Kidney epithelial cell (primary cell): ENCODE measurements around the gene ASAP2. TPM values are rescaled to one million over a fixed set of nuclear protein-coding genes. Genes with fewer than 3 reads are reported as not detected.
"Not testable (repeated sequence)": the region's sequence is repeated elsewhere in the genome, so short reads cannot be mapped to it uniquely, and the experiment has no call there.

Experiments used
- DNase-seq: peaks from one replicate; pipeline ENCODE4 v3.0.0-alpha.2; 2010; ENCODE audit warnings: low read depth
- H3K27me3 ChIP-seq: 2 replicates; pipeline ENCODE4 v1.6.0; 2011; ENCODE audit warnings: low read length; ENCODE audit not compliant: control insufficient read depth, insufficient read depth
- H3K36me3 ChIP-seq: 2 replicates; pipeline ENCODE4 v1.5.1; 2011; ENCODE audit warnings: low read length; ENCODE audit not compliant: control insufficient read depth, insufficient read depth
- H3K4me3 ChIP-seq: 2 replicates; pipeline ENCODE4 v1.5.1; 2011; ENCODE audit warnings: low read depth, mild to moderate bottlenecking, control low read depth, low read length
- total RNA-seq: library from RNA; depleted of rRNA; stranded (reverse); fragments of >200 nt; gene quantifications from 2 replicates; pipeline ENCODE4 v1.2.3, GENCODE V29; 2015
- TF ChIP-seq, protein P1 (sequence below): IDR thresholded peaks from 2 replicates; pipeline ENCODE4 v1.5.1; 2011; ENCODE audit warnings: mild to moderate bottlenecking, moderate library complexity, low read length, control low read depth, inconsistent platforms; ENCODE audit not compliant: insufficient read depth, poor library complexity, severe bottlenecking

Gene ASAP2
- total RNA-seq, 1 donor from 2014 or later = 42.2 TPM

DNA sequence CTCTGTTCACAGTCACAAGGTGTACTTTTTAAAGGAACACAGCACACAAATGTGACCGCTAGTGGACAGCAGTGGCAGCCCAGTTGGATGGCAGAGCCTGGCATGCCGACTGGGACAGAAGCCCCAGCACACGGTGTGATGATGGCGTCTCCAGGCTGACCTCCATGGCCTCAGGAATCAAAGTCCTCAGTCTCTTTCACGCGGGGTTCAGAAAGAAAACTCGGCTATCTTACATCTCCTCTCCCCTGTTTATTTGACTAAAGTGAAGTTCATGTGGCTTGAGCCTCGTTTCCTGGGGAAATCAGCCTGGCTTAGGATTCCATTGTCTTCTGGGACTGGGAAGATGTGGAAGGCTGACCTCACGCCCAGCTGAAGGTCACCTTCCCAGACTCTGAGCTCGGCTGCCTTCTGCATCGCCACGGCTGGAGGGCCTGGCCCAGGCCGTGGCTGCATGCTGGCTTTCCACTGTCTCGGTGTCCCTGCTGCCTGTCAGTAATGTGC, 56.1 kb downstream of the ASAP2 start:
- no peaks in the 10 kb centered on the region for H3K27me3 ChIP-seq
- TF ChIP-seq, protein P1, sequence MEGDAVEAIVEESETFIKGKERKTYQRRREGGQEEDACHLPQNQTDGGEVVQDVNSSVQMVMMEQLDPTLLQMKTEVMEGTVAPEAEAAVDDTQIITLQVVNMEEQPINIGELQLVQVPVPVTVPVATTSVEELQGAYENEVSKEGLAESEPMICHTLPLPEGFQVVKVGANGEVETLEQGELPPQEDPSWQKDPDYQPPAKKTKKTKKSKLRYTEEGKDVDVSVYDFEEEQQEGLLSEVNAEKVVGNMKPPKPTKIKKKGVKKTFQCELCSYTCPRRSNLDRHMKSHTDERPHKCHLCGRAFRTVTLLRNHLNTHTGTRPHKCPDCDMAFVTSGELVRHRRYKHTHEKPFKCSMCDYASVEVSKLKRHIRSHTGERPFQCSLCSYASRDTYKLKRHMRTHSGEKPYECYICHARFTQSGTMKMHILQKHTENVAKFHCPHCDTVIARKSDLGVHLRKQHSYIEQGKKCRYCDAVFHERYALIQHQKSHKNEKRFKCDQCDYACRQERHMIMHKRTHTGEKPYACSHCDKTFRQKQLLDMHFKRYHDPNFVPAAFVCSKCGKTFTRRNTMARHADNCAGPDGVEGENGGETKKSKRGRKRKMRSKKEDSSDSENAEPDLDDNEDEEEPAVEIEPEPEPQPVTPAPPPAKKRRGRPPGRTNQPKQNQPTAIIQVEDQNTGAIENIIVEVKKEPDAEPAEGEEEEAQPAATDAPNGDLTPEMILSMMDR = no peak
- no peak for DNase-seq
- no peaks in the 10 kb centered on the region for H3K36me3 ChIP-seq
- no peak overlapping the region for H3K4me3 ChIP-seq

DNA sequence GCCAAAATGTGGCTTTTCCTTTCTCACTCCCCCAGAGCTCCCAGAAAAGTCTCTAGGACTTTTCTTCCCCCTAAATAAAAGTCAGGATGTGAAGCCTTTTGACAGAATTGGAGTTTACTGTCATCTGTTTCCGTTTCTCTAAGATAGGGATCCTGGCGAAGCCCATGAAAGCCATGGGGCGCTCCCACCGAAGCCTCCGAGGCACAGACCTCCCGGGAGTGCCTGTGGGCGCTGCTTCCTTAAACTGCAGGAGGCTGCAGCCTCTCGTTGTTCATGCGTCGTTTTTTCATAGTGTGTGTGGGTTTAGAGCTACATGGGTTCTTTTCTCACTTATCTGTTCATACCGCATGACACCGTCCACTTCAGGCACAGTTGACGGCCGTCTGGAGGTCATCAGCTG, 56.8 kb downstream of the ASAP2 start:
- Histone ChIP-seq H3K36me3 (no peaks in the 10 kb centered on the region), H3K4me3 (no peak overlapping the region), H3K27me3 (no peaks in the 10 kb centered on the region)
- TF ChIP-seq, protein P1 = no peak
- no peak for DNase-seq

DNA sequence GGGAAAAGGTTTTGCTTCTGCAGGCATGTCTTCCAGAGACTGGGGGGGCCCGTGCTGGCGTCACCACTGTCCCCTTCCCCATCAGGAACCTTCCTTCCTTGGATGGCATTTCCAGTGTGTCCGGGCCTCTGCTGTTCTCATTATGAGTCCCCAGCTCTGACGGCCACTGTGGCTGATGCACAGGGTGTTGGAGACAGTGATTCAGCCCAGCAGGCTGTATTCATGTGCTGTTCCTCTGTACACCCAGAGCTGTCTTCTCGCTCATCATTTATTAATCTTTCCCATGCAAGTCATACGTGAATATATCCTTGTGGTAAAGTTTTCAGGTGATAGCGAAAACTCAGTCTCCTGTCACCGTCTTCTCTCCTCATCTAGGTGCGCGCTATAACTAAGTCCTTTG, 57.7 kb downstream of the ASAP2 start:
- Histone ChIP-seq H3K36me3 (no peaks in the 10 kb centered on the region), H3K4me3 (no peak overlapping the region), H3K27me3 (no peaks in the 10 kb centered on the region)
- DNase-seq = no peak
- TF ChIP-seq, protein P1 = no peak

DNA sequence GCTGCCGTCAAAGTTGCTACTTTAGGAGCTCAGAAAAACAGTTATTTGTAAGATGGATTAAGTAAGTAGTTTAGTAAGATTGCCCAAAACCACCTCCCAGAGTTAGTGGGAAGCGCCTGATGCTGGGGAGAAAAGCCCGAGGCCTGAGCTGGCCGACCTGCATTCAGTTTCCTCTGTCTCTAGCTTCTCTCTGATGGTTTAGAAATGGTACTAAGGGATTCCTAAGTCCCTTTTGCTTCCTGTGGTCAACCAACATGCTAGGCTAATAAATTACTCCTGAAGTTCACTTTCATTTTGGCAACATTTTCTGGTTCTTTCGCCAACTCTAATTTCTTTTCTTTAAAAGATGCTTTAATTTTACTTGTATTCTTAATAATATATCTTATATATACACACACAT, 60.1 kb downstream of the ASAP2 start:
- no peak for DNase-seq
- Histone ChIP-seq H3K4me3 (no peak overlapping the region), H3K27me3 (no peaks in the 10 kb centered on the region), H3K36me3 (no peaks in the 10 kb centered on the region)
- TF ChIP-seq, protein P1 = no peak

DNA sequence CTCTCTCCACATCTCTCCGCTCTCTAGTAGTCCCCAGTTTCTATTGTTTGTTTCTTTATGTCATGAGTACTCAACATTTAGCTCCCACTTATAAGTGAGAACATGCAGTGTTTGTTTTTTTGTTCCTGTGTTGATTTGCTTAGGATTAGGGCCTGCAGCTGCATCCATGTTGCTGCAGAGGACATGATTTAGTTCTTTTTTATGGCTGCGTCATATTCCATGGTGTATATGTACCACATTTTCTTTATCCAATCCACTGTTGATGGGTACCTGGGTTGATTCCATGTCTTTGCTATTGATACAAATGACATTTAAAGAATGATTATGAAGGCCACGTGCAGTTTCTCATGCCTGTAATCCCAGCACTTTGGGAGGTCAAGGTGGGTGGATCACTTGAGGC, 60.7 kb downstream of the ASAP2 start:
- not testable (repeated sequence) for H3K36me3 ChIP-seq, DNase-seq, H3K4me3 ChIP-seq, H3K27me3 ChIP-seq

DNA sequence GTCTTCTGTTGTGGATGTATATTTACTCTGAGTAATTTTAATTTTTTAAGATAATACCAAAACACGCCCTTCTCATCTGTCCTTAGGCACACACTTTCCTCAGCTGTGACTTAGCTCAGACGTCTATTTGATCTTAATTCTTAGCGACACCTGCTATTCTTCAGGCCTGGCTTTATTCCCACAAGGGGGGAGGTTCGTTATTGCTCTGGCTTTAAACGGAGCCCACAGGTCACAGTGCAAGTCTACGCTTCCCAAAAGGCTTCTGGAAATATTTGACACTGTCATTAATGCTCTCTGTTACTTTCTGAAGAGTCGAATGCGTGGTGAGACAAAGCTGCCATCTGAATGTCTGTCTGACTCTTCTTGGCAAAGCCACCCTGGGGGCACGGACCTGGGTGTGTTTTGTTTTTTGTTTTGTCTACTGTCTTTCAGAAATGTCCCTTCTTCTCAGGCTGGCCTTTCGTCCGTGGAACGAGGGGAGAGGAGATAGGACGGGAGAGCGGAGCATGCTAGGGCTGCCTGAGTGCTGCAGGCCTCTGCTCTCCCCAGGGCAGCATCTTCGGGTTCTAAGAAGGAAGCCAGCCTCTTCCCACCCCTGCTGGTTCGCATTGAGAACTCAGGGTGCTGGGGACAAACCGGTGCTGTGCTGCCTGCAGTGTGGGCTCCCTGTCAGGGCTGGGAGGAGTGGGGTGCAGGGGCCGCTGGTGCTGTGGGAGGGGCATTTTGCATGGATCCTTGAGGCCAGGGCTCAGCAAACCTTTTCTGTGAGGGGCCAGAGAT, 61.9 kb downstream of the ASAP2 start:
- TF ChIP-seq, protein P1 = no peak
- Histone ChIP-seq H3K36me3 (no peaks in the 10 kb centered on the region), H3K27me3 (no peaks in the 10 kb centered on the region), H3K4me3 (no peak overlapping the region)
- DNase-seq = no peak
